ELR (cell line): ENCODE data around the gene U2AF1L4.

Experiments used
- DNase-seq: peaks from one replicate; pipeline ENCODE4 v3.0.0-alpha.2; 2015; ENCODE audit warnings: low read depth

U2AF1L4 gene

GRCh38 chr19:35740423-35741202, 4.6 kb downstream of the U2AF1L4 start:
- DNase-seq, result peak; percentile 98

- no peak for DNase-seq
Observed at GRCh38 chr19:35740108-35740422, 5.2 kb downstream of the U2AF1L4 start.

- DNase-seq, result no peak
Observed at GRCh38 chr19:35739275-35740107, 5.7 kb downstream of the U2AF1L4 start.

GRCh38 chr19:35738887-35739229, 6.4 kb downstream of the U2AF1L4 start:
- no peak for DNase-seq

- DNase-seq, result no peak
Observed at GRCh38 chr19:35738021-35738886, 7.0 kb downstream of the U2AF1L4 start.

- peak; percentile 39 for DNase-seq
Observed at GRCh38 chr19:35736913-35737886, 8.0 kb downstream of the U2AF1L4 start.

- no peak for DNase-seq
Observed at GRCh38 chr19:35734889-35735288, 10.3 kb downstream of the U2AF1L4 start.

GRCh38 chr19:35734273-35734672, 10.9 kb downstream of the U2AF1L4 start:
- no peak for DNase-seq

- no peak for DNase-seq
Observed at GRCh38 chr19:35733180-35734125, 11.8 kb downstream of the U2AF1L4 start.

GRCh38 chr19:35732540-35733179, 12.6 kb downstream of the U2AF1L4 start:
- DNase-seq, result no peak

- DNase-seq, result no peak
Observed at GRCh38 chr19:35731779-35732405, 13.3 kb downstream of the U2AF1L4 start.

GRCh38 chr19:35731353-35731752, 13.9 kb downstream of the U2AF1L4 start:
- no peak for DNase-seq

GRCh38 chr19:35730326-35730725, 14.9 kb downstream of the U2AF1L4 start:
- no peak for DNase-seq

- no peak for DNase-seq
Observed at GRCh38 chr19:35729763-35730162, 15.5 kb downstream of the U2AF1L4 start.

GRCh38 chr19:35729021-35729420, 16.2 kb downstream of the U2AF1L4 start:
- no peak for DNase-seq

- no peak for DNase-seq
Observed at GRCh38 chr19:35727956-35728706, 17.1 kb downstream of the U2AF1L4 start.

- no peak for DNase-seq
Observed at GRCh38 chr19:35727053-35727955, 17.9 kb downstream of the U2AF1L4 start.
